Thyroid gland (tissue), 4 donors: Measurements from ENCODE around the gene ADH4. TPM values are rescaled to one million over a fixed set of nuclear protein-coding genes. Genes with fewer than 3 reads are reported as not detected.
"Not testable (repeated sequence)": the region's sequence is repeated elsewhere in the genome, so short reads cannot be mapped to it uniquely, and the experiment has no call there.

Experiments
- DNase-seq, 2 donors: peaks; one replicate each; pipeline ENCODE4 v3.0.0-alpha.2; 2019
- H3K27ac ChIP-seq, 3 donors: fragments of 200-600 bp; sonication (generic); 1 replicate in 2 of 3; 2 replicates in 1 of 3; pipeline ENCODE4 v1.5.1; 2016 to 2019; ENCODE audit warnings: mild to moderate bottlenecking in 1 of 3, moderate library complexity in 1 of 3
- H3K27me3 ChIP-seq: fragments of 200-600 bp; sonication (generic); one replicate; pipeline ENCODE4 v1.5.1; 2019
- H3K36me3 ChIP-seq, 2 donors: fragments of 200-600 bp; sonication (generic); one replicate each; pipeline ENCODE4 v1.5.1; 2016 to 2019
- H3K4me1 ChIP-seq, 2 donors: fragments of 200-600 bp; sonication (generic); one replicate each; pipeline ENCODE4 v1.5.1; 2017 to 2019
- H3K4me3 ChIP-seq, 3 donors: fragments of 200-600 bp; sonication (generic); replicated peaks in 1 of 3; 1 replicate in 2 of 3; 2 replicates in 1 of 3; pipeline ENCODE4 v1.5.1; 2016; ENCODE audit warnings: mild to moderate bottlenecking in 1 of 3
- H3K9me3 ChIP-seq: fragments of 200-600 bp; sonication (generic); one replicate; pipeline ENCODE4 v1.5.1; 2017
- POLR2A ChIP-seq, 2 donors: fragments of 450-650 bp; IDR thresholded peaks; one replicate each; pipeline ENCODE4 v1.6.1; 2017; ENCODE audit warnings: antibody characterized with exemption in 2 of 2, mild to moderate bottlenecking in 2 of 2, moderate library complexity in 1 of 2
- WGBS, 2 donors: methylation state at CpG; one replicate each; pipeline ENCODE4 v1.1.5; 2017; 5-methylcytosine and 5-hydroxymethylcytosine counted together
- intact Hi-C: fragments of 100-400 bp; cut with DNase I; formaldehyde crosslinking; loops from one replicate; pipeline ENCODE4 v1.15.1; 2023
- total RNA-seq, 4 donors: library from RNA; depleted of rRNA; stranded (reverse); fragments of >200 nt; gene quantifications; one replicate each; pipeline ENCODE4 v1.2.3, GENCODE V29; 2016
- TF ChIP-seq, protein P1 (sequence below), 6 experiments: fragments of 200-600 bp in 3 of 6; fragments of 450-650 bp in 3 of 6; sonication (generic) in 3 of 6; IDR thresholded peaks; one replicate each; pipeline ENCODE4 v1.5.1; 2016 to 2019; ENCODE audit warnings: antibody characterized with exemption in 6 of 6, mild to moderate bottlenecking in 2 of 6, inconsistent platforms in 1 of 6, moderate library complexity in 1 of 6

ADH4 gene
- total RNA-seq, result 10 to 100 TPM in 1 of 4 donors, 1 to 10 TPM in 3; 1.4 to 10.9 (median 1.9) TPM

DNA sequence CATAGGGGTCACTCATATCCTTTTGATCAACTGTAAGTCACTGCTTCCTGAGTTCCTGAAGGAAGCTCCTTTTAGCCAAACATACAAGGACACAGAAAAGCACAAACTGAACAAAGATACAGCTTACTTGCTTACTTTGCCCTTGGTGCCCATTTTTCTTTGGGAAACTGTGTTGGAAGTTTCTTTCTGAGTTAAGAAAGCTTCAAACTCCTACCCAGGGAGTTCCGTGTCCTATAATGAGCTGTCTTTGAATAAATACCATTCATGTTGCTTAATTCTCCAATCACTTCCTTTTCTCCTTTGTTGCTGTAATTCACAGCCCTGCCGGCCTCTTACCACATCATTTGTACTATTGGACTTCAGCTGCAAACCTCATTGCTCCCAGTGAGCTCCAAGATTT, at the start of gene ADH4:
TSS of gene ADH4 (minus strand) at position 228 of the 400 bp plus-strand sequence. CDS start at position 153, 75 bp downstream.
- Histone ChIP-seq H3K4me1 (no peaks in the 10 kb centered on the region), H3K4me3 (no peak within 1 kb of the TSS), H3K27ac (no peak within 1 kb of the TSS), H3K36me3 (no peaks in the 10 kb centered on the region), H3K9me3 (no peaks in the 10 kb centered on the region), H3K27me3 (no peaks in the 10 kb centered on the region)
- no peak for TF ChIP-seq POLR2A (IDR thresholded peaks at IDR 0.05)
- TF ChIP-seq, protein P1, sequence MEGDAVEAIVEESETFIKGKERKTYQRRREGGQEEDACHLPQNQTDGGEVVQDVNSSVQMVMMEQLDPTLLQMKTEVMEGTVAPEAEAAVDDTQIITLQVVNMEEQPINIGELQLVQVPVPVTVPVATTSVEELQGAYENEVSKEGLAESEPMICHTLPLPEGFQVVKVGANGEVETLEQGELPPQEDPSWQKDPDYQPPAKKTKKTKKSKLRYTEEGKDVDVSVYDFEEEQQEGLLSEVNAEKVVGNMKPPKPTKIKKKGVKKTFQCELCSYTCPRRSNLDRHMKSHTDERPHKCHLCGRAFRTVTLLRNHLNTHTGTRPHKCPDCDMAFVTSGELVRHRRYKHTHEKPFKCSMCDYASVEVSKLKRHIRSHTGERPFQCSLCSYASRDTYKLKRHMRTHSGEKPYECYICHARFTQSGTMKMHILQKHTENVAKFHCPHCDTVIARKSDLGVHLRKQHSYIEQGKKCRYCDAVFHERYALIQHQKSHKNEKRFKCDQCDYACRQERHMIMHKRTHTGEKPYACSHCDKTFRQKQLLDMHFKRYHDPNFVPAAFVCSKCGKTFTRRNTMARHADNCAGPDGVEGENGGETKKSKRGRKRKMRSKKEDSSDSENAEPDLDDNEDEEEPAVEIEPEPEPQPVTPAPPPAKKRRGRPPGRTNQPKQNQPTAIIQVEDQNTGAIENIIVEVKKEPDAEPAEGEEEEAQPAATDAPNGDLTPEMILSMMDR (IDR thresholded peaks at IDR 0.05), result no peak
- intact Hi-C loops, result no loop called here
- no peak for DNase-seq
- WGBS, 2 donors, result 64 to 74% methylated on average over 2 of the region's 2 CpGs

DNA sequence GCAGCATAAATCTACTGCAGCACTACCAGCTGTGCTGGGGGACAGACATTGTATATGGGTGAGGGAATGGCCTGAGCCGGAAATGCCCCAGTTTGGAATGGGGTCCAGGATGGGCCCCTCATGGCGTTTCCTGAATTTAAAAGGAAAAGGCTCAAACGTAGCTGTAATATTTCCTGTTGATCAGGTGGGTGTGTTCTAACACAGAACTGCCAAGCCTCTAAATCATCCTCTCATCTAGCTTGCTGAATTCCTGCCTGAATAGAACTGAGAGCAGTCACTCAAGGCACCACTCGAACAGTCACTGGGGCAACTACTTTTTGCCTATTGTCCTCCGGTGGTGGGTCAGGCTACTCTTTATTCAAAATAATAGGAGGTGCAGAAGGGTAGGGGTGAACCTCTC, 46.2 kb upstream of the ADH4 start:
- intact Hi-C loops, result no loop called here
- TF ChIP-seq, protein P1 (IDR thresholded peaks at IDR 0.05), result no peak
- no peak for TF ChIP-seq POLR2A (IDR thresholded peaks at IDR 0.05)
- WGBS, 2 donors, result 56% methylated on average over 5 of the region's 5 CpGs

DNA sequence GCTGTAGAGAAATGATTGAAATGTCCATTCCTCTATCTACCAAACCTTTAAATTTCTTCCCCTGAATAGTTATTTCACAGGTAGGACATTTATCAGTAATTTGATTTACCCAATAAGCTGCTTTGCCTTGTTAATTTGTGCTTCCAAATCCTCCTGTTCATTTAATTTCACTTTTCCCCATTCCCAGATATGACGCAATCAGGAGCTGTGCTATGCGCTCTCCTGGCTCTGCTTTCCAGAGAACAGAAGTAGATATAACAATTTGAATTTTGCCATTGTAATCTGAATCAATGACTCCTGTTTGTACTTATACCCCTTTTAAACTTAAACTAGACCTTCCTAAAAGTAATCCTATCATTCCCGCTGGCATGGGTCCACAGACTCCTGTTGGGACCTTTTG, 45.8 kb upstream of the ADH4 start:
- WGBS, 2 donors, result 85 to 93% methylated on average over 3 of the region's 3 CpGs
- H3K27me3 ChIP-seq, H3K4me3 ChIP-seq, H3K9me3 ChIP-seq, intact Hi-C loops, H3K4me1 ChIP-seq, DNase-seq, H3K36me3 ChIP-seq, H3K27ac ChIP-seq: not testable (repeated sequence)

More for the DNA sequence above, 46.2 kb upstream of the ADH4 start:
- Histone ChIP-seq H3K9me3 (no peaks in the 10 kb centered on the region), H3K36me3 (no peaks in the 10 kb centered on the region), H3K27me3 (no peaks in the 10 kb centered on the region), H3K4me1 (no peaks in the 10 kb centered on the region), H3K27ac (no peak overlapping the region), H3K4me3 (no peak overlapping the region)
- DNase-seq, result no peak

DNA sequence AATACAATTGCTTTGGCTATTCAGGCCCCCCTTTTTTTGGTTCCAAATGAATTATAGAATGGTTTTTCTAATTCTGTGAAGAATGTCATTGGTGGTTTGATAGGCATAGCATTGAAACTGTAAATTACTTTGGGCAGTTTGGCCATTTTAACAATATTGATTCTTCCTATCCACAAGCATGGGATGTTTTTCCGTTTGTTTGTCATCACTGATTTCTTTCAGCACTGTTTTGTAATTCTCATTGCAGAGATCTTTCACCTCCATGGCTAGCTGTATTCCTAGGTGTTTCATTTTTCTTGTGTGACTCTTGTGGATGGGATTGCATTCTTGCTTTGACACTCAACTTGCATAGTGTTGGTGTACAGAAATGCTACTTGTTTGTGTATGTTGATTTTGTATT, 41.9 kb upstream of the ADH4 start:
- Histone ChIP-seq H3K4me3 (no peak overlapping the region), H3K27ac (no peak overlapping the region), H3K4me1 (no peaks in the 10 kb centered on the region), H3K9me3 (no peaks in the 10 kb centered on the region), H3K36me3 (no peaks in the 10 kb centered on the region), H3K27me3 (no peaks in the 10 kb centered on the region)
- 92% methylated on average over 1 of the region's 1 CpG for WGBS, 2 donors
- TF ChIP-seq POLR2A (IDR thresholded peaks at IDR 0.05), result no peak
- TF ChIP-seq, protein P1 (IDR thresholded peaks at IDR 0.05), result no peak
- intact Hi-C loops, result no loop called here
- DNase-seq, result no peak

DNA sequence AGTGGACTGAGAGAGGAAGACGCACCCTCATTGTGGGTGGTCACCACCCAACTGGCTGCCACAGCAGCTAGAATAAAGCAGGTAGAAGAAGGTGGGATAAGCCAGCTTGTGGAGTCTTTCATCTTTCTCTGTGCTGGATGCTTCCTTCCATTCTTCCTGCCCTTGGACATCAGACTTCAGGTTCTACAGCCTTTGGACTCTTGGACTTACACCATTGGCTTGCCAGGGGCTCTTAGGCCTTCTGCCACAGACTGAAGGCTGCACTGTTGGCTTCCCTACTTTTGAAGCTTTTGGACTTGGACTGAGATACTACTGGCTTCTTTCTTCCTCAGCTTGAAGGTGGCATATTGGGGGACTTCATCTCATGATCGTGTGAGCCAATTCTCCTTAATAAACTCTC, 41.5 kb upstream of the ADH4 start:
- no peaks in the 10 kb centered on the region for H3K36me3 ChIP-seq
- no peak for DNase-seq
- TF ChIP-seq POLR2A (IDR thresholded peaks at IDR 0.05), result no peak
- TF ChIP-seq, protein P1 (IDR thresholded peaks at IDR 0.05), result no peak
- no peak overlapping the region for H3K4me3 ChIP-seq
- H3K4me1 ChIP-seq, result no peaks in the 10 kb centered on the region
- H3K27ac ChIP-seq, result no peak overlapping the region
- H3K9me3 ChIP-seq, result no peaks in the 10 kb centered on the region
- H3K27me3 ChIP-seq, result no peaks in the 10 kb centered on the region
- intact Hi-C loops, result no loop called here
- 94 to 95% methylated on average over 2 of the region's 2 CpGs for WGBS, 2 donors
